HEK293 (cell line): Measurements from ENCODE around the gene ARID5A.

ENCODE experiments used
- CTCF ChIA-PET: fragments of 350-600 bp; formaldehyde crosslinking; extraction: SDS; loops from one replicate; lab custom pipeline; 2021; ENCODE audit warnings: antibody characterized with exemption; lab: Yijun Ruan, JAX
- POLR2A ChIA-PET: fragments of 300-600 bp; formaldehyde crosslinking; extraction: SDS; loops from one replicate; lab custom pipeline; 2020; ENCODE audit warnings: antibody characterized with exemption, inconsistent platforms; lab: Yijun Ruan, JAX
- H3K27ac ChIP-seq: fragments of 200-500 bp; sonication (Bioruptor generic); 2 replicates; pipeline ENCODE4 v1.5.1; 2014; ENCODE audit warnings: low read depth, low read length, control low read depth, inconsistent platforms; ENCODE audit errors: extremely low read depth
- H3K36me3 ChIP-seq, 2 experiments: fragments of 200-500 bp in 1 of 2; sonication (Bioruptor generic) in 1 of 2; 1 replicate in 1 of 2; 2 replicates in 1 of 2; pipeline ENCODE4 v1.5.1; 2014 to 2017; ENCODE audit warnings: inconsistent platforms in 2 of 2, low read length in 2 of 2; ENCODE audit not compliant: control insufficient read depth in 2 of 2, insufficient read depth in 1 of 2
- H3K4me1 ChIP-seq: fragments of 200-500 bp; sonication (Bioruptor generic); 2 replicates; pipeline ENCODE4 v1.5.1; 2014; ENCODE audit warnings: mild to moderate bottlenecking, low read length, inconsistent platforms; ENCODE audit not compliant: control insufficient read depth, insufficient read depth
- H3K4me3 ChIP-seq: 2 replicates; pipeline ENCODE4 v1.5.1; 2011; ENCODE audit warnings: low read depth, mild to moderate bottlenecking, control low read depth, low read length, moderate library complexity
- H3K9me3 ChIP-seq: fragments of 200-500 bp; sonication (Bioruptor generic); 2 replicates; pipeline ENCODE4 v1.5.1; 2014; ENCODE audit warnings: low read depth, low read length, inconsistent platforms; ENCODE audit not compliant: control insufficient read depth, insufficient read depth
- INSM2 ChIP-seq: fragments of 450-650 bp; formaldehyde crosslinking; IDR thresholded peaks from 2 replicates; pipeline ENCODE4 v1.5.1; 2016; ENCODE audit warnings: missing biosample characterization, missing genetic modification characterization
- KLF1 ChIP-seq: fragments of 450-650 bp; formaldehyde crosslinking; IDR thresholded peaks from 2 replicates; pipeline ENCODE4 v1.5.1; 2016; ENCODE audit warnings: missing biosample characterization, missing genetic modification characterization
- PRDM1 ChIP-seq: fragments of 450-650 bp; formaldehyde crosslinking; IDR thresholded peaks from 2 replicates; pipeline ENCODE4; 2016; ENCODE audit warnings: missing biosample characterization, missing genetic modification characterization
- ZBTB21 ChIP-seq: fragments of 450-650 bp; formaldehyde crosslinking; IDR thresholded peaks from 2 replicates; pipeline ENCODE4 v1.5.1; 2017; ENCODE audit warnings: missing biosample characterization, missing genetic modification characterization
- ZBTB8A ChIP-seq: fragments of 450-650 bp; formaldehyde crosslinking; IDR thresholded peaks from 2 replicates; pipeline ENCODE4 v1.5.1; 2016; ENCODE audit warnings: missing biosample characterization, missing genetic modification characterization
- ZFHX2 ChIP-seq: fragments of 450-650 bp; formaldehyde crosslinking; conservative IDR thresholded peaks from 2 replicates; pipeline ENCODE4 v1.5.1; 2016; ENCODE audit warnings: missing biosample characterization, missing genetic modification characterization
- ZFP41 ChIP-seq: fragments of 450-650 bp; formaldehyde crosslinking; IDR thresholded peaks from 2 replicates; pipeline ENCODE4 v1.5.1; 2016; ENCODE audit warnings: missing biosample characterization, missing genetic modification characterization, borderline replicate concordance
- ZNF114 ChIP-seq: fragments of 450-650 bp; formaldehyde crosslinking; IDR thresholded peaks from 2 replicates; pipeline ENCODE4 v1.5.0; 2017; ENCODE audit warnings: missing biosample characterization, missing genetic modification characterization
- ZNF121 ChIP-seq: fragments of 450-650 bp; formaldehyde crosslinking; IDR thresholded peaks from 2 replicates; pipeline ENCODE4 v1.5.1; 2016; ENCODE audit warnings: missing biosample characterization, missing genetic modification characterization
- ZNF202 ChIP-seq: fragments of 450-650 bp; formaldehyde crosslinking; IDR thresholded peaks from 2 replicates; pipeline ENCODE4 v1.5.1; 2016; ENCODE audit warnings: missing biosample characterization, missing genetic modification characterization, borderline replicate concordance
- ZNF23 ChIP-seq: fragments of 450-650 bp; formaldehyde crosslinking; IDR thresholded peaks from 2 replicates; pipeline ENCODE4 v1.5.1; 2016; ENCODE audit warnings: missing biosample characterization, missing genetic modification characterization, borderline replicate concordance
- ZNF354C ChIP-seq: fragments of 450-650 bp; formaldehyde crosslinking; IDR thresholded peaks from 2 replicates; pipeline ENCODE4 v1.5.1; 2016; ENCODE audit warnings: missing biosample characterization, missing genetic modification characterization, low read depth, borderline replicate concordance
- ZNF398 ChIP-seq: fragments of 450-650 bp; formaldehyde crosslinking; IDR thresholded peaks from 2 replicates; pipeline ENCODE4 v1.5.1; 2017; ENCODE audit warnings: missing biosample characterization, missing genetic modification characterization
- ZNF433 ChIP-seq: fragments of 450-650 bp; formaldehyde crosslinking; IDR thresholded peaks from 2 replicates; pipeline ENCODE4 v1.5.1; 2016; ENCODE audit warnings: missing biosample characterization, missing genetic modification characterization, low read depth
- ZNF513 ChIP-seq: fragments of 450-650 bp; IDR thresholded peaks from 2 replicates; pipeline ENCODE4 v1.5.1; 2018; ENCODE audit warnings: missing biosample characterization, missing genetic modification characterization
- ZNF514 ChIP-seq: fragments of 450-650 bp; formaldehyde crosslinking; IDR thresholded peaks from 2 replicates; pipeline ENCODE4 v1.5.1; 2016; ENCODE audit warnings: missing biosample characterization, missing genetic modification characterization
- ZNF518A ChIP-seq: fragments of 450-650 bp; formaldehyde crosslinking; conservative IDR thresholded peaks from 2 replicates; pipeline ENCODE4 v1.5.1; 2016; ENCODE audit warnings: low read depth, missing biosample characterization, missing genetic modification characterization
- ZNF610 ChIP-seq: fragments of 450-650 bp; formaldehyde crosslinking; IDR thresholded peaks from 2 replicates; pipeline ENCODE4 v1.5.1; 2016; ENCODE audit warnings: missing biosample characterization, missing genetic modification characterization, borderline replicate concordance
- ZNF639 ChIP-seq: fragments of 450-650 bp; formaldehyde crosslinking; IDR thresholded peaks from 2 replicates; pipeline ENCODE4 v1.5.1; 2016; ENCODE audit warnings: missing biosample characterization, missing genetic modification characterization
- ZNF658 ChIP-seq: fragments of 450-650 bp; formaldehyde crosslinking; IDR thresholded peaks from 2 replicates; pipeline ENCODE4; 2016; ENCODE audit warnings: missing biosample characterization, missing genetic modification characterization
- ZNF670 ChIP-seq: fragments of 450-650 bp; formaldehyde crosslinking; IDR thresholded peaks from 2 replicates; pipeline ENCODE4 v1.5.1; 2016; ENCODE audit warnings: missing biosample characterization, missing genetic modification characterization, low read depth
- ZNF768 ChIP-seq: fragments of 450-650 bp; formaldehyde crosslinking; IDR thresholded peaks from 2 replicates; pipeline ENCODE4 v1.5.1; 2018; ENCODE audit warnings: missing biosample characterization, mild to moderate bottlenecking, missing genetic modification characterization
- ZNF843 ChIP-seq: fragments of 450-650 bp; formaldehyde crosslinking; IDR thresholded peaks from 2 replicates; pipeline ENCODE4 v1.5.1; 2016; ENCODE audit warnings: missing biosample characterization, missing genetic modification characterization

Gene ARID5A

GRCh38 chr2:96530474-96531357, 5.8 kb upstream of the ARID5A start (continued):
- TF ChIP-seq ZNF670 (tag by site-specific recombination) (no peak), ZNF639 (no peak), ZNF843 (no peak), ZNF514 (tag by site-specific recombination) (no peak), ZNF202 (tag by site-specific recombination) (no peak), KLF1 (tag by site-specific recombination) (no peak), ZNF518A (no peak), ZBTB8A (peak; percentile 60; the same call in 1 of the 2 replicates), ZNF658 (tag by site-specific recombination) (no peak), ZNF433 (no peak), ZBTB21 (no peak), PRDM1 (no peak), ZNF23 (tag by site-specific recombination) (no peak)

- H3K27ac ChIP-seq, result peak overlapping the region; percentile 59
- no peak overlapping the region; the same call in 1 of the 2 replicates for H3K4me3 ChIP-seq
- H3K36me3 ChIP-seq, result no peaks in the 10 kb centered on the region
- no peaks in the 10 kb centered on the region for H3K9me3 ChIP-seq
- CTCF ChIA-PET, result interaction anchor here (0.6 to 4.9 kb wide), 8 partner anchors 16 to 480 kb away, joined by 3 to 27 read pairs (median 3); no protein-coding TSS in a partner anchor
- POLR2A ChIA-PET, result interaction anchor here (0.9 to 1.8 kb wide), 3 partner anchors 9 to 323 kb away, joined by 3 to 4 read pairs (median 3); partner anchors contain the start of genes CIAO1, STARD7 and TMEM127
- peaks cover 36% of the 10 kb centered on the region for H3K4me1 ChIP-seq
- no peak for TF ChIP-seq ZNF114
- no peak for TF ChIP-seq INSM2 (tag by site-specific recombination)
- TF ChIP-seq ZNF610 (tag by site-specific recombination), result no peak
- no peak for TF ChIP-seq ZNF639
- TF ChIP-seq ZNF121 (tag by site-specific recombination), result peak; percentile 53; the same call in 1 of the 2 replicates
- 0 out of 2 replicates have a peak, but pooled peaks have one; percentile 28 for TF ChIP-seq ZFHX2 (tag by site-specific recombination)
- no peak for TF ChIP-seq ZFP41 (tag by site-specific recombination)
- TF ChIP-seq ZNF398, result no peak
- TF ChIP-seq ZNF354C (tag by site-specific recombination), result no peak
- TF ChIP-seq ZNF513 (tag by site-specific recombination), result no peak
- no peak for TF ChIP-seq ZNF768 (tag by site-specific recombination)
Measured at GRCh38 chr2:96531366-96531765, 5.2 kb upstream of the ARID5A start.
